Measurements from ENCODE around the gene ARID4A.
"Not testable (repeated sequence)": the region's sequence is repeated elsewhere in the genome, so short reads cannot be mapped to it uniquely, and the experiment has no call there.

ARID4A gene

DNA sequence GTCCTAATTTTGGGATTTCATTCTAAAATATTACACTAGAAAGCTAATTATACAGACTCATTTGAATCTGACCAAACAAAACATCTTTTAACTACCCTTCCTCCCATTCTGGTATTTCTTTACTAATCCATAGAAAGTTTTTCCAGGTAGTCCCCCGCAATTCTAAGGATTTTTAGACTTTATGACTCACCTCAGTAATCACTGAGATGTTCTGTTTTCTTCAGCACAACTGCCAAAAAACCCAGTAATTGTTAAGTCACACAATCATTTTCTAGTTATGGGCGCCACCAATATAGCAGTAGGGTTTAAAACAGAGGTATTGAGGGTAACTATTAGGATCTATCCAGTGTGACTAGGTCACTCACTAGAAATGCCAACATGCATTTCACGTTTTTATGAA is 1.6 kb upstream of the ARID4A start:
- DNase-seq: no peak

DNA sequence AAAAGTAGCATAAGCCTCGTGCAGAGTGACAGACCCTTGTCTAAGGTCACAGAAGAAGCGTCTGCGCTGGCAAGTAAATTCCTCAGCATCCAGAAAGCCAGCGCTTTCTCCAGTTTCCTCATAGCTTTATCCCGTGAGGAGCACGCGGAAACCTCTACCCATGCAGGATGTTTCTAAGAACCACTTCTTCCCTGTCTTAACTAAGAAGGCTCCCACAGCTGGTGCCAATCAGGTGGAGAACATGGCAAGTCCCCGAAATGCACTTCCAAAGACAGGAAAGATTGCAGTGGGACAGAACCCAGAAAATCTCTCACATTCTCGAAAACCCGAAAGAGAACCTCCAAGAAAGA is 968 bp upstream of the ARID4A start:
- DNase-seq: no peak

DNA sequence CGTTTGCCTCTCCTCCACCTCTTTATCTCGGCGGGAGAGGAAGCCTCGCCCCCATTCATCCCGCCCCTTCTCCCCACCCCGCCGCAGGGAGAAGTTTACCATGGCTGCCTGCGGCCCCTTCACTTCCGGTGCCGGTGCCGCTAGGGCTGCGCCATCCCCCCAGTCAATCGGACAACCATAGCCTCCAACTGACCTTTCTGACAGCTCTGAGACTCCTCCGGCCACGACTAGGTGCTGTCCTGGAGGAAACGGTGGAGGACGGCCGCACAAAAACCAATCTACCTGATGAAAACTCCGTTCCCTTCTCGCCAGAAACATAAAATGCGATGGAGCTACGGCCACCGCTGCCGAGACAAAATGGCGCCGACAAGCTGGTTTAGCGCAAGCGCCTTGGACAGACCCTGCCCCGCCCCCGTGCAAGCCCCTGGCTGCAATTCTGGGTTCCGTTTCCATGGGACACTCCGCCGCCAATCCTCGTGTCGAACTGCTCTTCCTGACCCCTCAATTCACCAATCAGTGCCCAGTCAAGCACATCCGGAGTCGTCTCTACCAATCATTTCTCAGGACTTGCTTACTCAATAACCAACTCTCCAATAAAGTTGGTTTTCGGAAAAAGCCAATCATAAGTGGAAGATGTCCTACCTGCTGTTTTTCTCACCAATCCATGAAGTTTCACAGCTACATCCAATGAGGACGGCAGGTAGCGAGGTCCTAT is 436 bp upstream of the ARID4A start:
- peak; percentile 100 for DNase-seq

DNA sequence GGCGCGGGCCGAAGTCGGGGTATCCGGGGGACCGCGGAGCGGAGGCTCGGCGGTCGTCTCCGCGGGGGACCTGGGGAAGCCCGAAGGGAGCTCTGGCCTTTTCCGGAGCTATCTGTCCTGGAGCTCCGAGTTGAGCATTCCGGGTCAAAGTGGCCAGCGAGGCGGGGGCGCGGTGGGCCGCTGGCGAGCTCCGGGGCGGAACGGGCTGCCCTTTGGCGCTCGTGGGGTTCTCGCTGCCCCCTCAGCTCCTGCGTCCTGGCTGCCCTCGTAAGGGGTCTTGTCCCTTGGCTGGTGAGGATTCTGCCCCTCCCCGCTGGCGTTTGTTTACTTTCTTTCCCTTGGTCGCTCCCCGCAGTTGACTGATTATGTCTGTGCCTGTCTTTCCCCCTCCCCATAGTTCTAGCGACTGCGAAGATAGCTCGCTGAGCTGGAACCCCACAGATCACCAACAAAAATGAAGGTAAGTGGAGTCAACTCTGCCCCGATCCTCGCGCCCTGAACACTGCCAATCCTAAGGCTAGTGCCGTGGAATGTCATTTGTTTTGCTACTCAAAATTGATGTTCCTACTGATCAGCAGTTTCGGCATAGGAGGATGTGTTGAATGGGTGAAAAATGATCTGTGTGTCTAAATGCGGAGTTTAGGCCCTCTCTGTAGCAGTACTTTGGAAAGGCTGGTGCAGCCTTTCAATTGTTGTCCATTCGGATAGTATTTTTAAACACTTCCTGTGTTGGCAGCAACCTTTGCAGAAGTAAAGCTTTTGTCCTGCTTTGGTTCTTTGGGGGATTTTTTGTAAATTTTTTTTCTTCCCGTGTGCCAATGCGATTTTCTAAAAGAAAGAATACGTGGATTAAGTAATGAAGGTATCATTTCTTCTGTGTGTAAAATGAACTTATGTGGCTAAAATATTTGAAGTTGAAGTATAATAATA is 1.3 kb downstream of the ARID4A start:
- DNase-seq: peak in 1 of 2 experiments; percentile 38

DNA sequence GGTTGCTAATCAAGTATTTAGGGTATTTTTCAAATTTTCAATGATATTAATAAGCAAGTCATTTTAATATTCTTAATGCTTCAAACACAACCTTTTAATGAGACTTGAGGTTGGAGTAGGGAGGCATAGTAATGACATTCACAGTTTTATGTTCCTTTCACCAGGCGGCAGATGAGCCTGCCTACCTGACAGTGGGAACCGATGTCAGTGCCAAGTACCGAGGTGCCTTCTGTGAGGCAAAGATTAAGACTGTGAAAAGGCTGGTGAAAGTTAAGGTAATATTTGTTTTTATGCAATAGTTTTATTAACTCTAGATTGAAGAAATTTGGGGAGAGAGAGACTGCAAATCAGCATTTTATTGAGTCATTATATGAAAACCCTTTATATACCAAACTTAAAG is 3.1 kb downstream of the ARID4A start:
- DNase-seq: no peak

DNA sequence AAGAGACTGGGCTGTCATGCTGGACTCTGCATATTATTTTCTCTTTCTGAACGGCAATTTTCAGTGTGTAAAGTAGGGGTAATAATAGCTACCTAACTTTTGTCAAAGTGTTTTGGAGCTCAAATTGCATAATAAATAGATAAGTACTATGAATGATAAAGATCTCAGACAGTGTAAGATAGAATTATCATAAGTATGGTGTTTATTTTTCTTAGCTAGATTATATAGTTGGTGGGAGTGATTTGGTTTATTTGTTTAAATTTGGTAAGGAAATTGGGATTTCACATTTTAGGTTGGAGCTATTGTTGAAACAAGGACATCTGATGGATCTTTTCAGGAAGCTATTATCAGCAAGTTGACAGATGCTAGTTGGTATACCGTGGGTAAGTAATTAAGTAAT is 7.4 kb downstream of the ARID4A start:
- no peak for DNase-seq

DNA sequence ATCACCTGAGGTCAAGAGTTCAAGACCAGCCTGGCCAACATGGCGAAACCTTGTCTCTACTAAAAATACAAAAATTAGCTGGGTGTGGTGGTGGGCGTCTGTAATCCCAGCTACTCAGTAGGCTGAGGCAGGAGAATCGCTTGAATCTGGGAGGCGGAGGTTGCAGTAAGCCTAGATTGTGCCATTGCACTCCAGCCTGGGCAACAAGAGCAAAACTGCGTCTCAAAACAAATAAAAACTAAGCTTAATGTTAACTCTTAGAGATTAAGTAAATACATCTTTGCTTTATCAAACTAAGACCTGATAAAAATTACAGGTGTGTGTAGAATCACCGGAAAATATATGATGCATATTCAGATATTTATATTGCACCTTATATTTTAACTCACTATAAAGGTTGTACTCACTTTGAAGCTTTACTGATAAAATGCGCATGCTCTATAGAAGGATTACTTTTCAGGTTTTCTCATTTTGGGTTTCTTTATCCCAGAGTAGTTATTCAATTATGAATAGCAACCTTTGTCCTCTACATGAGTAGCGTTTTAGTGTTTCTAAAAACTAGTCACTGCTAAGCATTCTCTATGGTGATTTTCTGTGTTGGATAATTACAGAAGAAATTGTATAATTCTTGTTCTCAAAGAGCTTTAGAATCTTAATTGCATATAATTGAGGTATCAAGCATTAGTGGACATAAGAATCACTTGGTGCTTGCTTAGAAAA is 9.4 kb downstream of the ARID4A start:
- no peak for DNase-seq

DNA sequence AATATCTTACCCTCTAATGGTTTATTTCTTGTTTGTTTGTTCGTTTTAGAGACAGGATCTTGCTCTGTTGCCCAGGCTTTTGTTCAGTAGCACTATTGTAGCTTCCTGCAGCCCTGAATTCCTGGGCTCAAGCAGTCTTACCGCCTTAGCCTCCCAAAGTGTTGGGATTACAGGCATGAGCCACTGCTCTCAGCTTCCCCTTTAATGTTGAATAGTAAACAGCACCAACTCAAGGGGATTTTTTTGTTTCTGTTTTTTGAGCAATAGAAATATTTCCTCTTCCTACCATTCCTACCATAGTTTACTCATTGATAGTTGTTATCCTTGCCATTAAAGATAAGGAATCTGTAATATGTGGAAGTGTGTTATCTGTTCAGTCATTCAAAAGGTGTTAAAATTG is 10.7 kb downstream of the ARID4A start:
- DNase-seq: no peak

- no peak for DNase-seq
Observed at GRCh38 chr14:58313699-58314098, 15.3 kb downstream of the ARID4A start.

DNA sequence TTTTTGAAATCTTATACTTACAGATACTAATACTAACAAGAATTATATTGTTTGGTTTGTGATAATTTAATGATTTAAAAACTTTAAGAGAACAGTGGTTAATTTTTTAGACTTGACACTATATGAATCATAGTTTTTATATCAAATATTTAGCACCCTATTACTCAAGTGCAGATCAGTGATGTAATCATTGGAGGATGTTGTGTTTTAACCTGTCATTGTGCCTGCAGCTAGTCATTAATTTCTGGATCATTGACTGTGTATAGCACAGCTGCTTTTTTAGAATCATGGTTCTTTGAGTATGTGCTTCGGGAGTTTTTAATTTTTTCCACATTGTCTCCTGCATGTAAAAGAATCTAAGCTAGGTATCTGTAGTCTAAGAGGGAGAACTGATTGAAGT is 17.3 kb downstream of the ARID4A start:
- no peak for DNase-seq

DNA sequence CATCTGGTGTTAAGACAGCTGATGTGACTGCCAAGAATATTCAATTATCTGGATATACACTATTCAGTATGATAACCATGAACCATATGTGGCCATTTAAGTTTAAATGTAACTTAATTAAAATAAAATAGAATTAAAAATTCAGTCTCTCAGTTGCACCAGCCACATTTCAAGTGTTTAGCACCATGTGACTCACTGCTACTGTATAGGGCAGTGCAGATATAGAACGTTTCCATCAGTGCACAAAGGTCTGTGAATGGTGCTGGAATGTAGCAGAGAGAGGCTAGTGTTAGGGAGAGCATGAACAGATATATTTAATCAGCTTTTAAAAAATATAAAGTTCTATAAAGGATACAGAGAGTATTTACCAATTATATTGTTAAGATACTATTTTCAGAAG is 28.7 kb downstream of the ARID4A start:
- DNase-seq: no peak

DNA sequence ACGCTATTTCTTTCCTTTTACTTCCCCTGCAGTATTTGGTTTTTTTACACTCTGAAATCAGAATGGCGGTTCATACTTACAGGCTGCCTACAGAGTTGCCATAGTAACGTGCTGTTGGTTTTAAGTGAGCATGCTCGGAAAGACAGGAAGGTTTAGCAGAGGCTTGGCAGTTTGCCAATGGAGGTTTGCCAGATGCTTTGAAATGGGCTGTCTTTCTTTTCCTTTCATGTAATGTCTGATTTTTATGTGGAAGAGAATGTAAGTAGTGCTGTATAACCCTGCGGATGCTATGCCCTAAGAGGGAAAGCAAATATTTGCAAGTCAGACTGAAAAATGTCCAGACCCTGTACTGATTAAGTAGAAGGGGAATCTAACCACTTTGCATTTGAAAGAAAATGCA is 32.8 kb downstream of the ARID4A start:
- peak in 1 of 2 experiments; percentile 84 for DNase-seq

- DNase-seq: no peak
Observed at GRCh38 chr14:58332561-58332960, 34.2 kb downstream of the ARID4A start.

- not testable (repeated sequence) for DNase-seq
Observed at GRCh38 chr14:58339666-58340065, 41.3 kb downstream of the ARID4A start.

GRCh38 chr14:58341152-58341748 is 42.9 kb downstream of the ARID4A start:
- DNase-seq: no peak

- DNase-seq: not testable (repeated sequence)
Observed at GRCh38 chr14:58343535-58343934, 45.2 kb downstream of the ARID4A start.

DNA sequence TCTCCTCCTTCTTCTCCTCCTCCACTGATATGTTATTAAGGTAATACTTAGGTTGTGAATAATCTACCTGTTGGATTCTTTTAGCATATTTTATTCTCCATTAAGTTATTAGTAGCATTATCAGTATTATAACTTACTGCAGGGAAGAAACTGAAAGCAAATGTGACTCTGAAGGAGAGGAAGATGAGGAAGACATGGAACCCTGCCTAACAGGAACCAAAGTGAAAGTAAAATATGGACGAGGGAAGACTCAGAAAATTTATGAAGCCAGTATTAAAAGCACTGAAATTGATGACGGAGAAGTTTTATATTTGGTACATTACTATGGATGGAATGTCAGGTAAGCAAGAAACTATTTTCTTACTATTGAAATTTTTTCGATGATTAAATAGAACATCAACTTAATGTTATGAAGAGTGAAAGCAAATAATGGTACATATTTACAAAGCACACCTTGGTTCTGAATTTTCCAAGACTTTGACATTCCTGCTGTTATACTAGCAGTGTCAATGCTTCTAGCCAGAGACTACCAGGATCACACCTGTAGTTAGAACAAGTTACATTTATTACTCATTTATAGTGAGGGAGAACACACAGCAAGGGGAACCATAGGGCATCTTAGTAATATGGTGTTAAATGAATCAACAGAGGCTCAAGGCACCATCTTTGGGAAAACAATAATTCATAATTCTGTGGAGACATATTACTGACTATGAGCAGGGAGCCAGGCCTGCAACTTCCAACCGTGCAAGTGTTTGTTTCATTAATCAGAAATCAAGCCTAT is 55.4 kb downstream of the ARID4A start:
- DNase-seq: no peak

GRCh38 chr14:58354808-58355207 is 56.5 kb downstream of the ARID4A start:
- no peak for DNase-seq

DNA sequence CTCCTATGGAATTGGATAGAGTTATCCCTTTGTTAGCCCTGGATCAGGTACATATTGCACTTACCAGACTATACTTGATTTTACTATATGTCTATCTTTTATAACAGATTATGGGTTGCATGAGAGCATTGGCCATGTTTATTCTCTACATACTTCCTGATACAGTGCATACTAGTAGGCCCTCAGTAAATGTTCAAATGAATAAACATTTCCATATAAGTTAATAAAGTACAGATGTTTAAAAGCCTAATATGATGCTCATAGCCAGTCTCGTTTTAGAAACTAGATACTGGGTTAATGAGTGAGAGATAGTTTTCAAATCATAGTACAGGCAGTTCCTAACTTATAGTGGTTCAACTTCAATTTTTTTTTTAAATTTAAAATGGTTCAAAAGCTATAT is 57.9 kb downstream of the ARID4A start:
- no peak for DNase-seq

GRCh38 chr14:58362272-58362671 is 63.9 kb downstream of the ARID4A start:
- not testable (repeated sequence) for DNase-seq

DNA sequence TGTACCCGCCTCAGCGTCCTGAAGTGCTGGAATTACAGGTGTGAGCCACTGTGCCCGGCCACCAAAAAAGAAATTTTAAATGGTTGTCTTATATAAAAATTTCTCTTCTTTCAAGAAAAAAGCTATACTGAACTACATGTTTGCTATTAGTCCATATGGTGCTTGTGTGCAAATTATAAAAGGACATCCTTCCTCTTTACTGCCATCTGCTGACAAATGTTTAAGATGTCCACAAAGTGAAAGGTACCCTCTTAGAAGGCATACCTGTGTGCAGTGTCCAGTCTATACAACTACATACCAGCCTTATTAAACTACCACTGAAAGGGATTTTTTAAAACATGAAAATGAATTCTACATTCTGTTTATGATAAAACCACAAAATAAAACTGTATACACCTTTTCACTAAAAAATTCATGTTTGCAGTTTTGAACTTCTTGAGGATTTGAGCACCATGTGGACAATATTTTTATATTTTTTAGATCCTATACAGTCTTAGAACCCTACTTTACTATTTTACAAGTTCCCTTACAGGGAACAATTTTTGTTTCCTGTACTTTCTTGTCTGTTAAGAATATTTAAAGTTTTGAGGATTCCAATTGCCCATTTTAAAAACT is 64.5 kb downstream of the ARID4A start:
- DNase-seq: peak in 1 of 2 experiments; percentile 30

DNA sequence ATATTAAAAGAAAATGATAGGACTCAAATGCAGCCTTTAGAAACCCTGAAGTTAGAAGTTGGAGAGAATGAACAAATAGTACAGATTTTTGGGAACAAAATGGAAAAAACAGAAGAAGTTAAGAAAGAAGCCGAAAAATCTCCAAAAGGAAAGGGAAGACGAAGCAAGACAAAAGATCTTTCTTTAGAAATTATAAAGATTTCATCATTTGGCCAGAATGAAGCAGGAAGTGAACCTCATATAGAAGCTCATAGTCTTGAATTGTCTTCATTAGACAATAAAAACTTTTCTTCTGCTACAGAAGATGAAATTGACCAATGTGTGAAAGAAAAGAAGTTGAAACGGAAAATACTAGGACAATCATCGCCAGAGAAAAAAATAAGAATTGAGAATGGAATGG is 66.0 kb downstream of the ARID4A start:
- DNase-seq: no peak

All from SW 1271 (cell line).